HG03354 (cell line): ENCODE data around the gene GIMAP4.
"Not testable (repeated sequence)": the region's sequence is repeated elsewhere in the genome, so short reads cannot be mapped to it uniquely, and the experiment has no call there.

Experiments used
- ATAC-seq: cut with Tn5 transposase; IDR thresholded peaks from one replicate; pipeline ENCODE4 v1.9.1; 2021; ENCODE audit warnings: mild to moderate bottlenecking; ENCODE audit not compliant: unreplicated experiment, poor library complexity, severe bottlenecking

Gene GIMAP4

GRCh38 chr7:150567169-150567568 is at the start of gene GIMAP4:
GIMAP4 (plus strand) TSS chr7:150567390; CDS start chr7:150569902, 2,512 bp downstream.
- no peak for ATAC-seq

GRCh38 chr7:150519310-150519709 is 47.9 kb upstream of the GIMAP4 start:
- ATAC-seq, result no peak

- ATAC-seq, result no peak
These were observed 47.0 kb upstream of the GIMAP4 start for GRCh38 chr7:150520145-150520544.

GRCh38 chr7:150522931-150523330 is 44.3 kb upstream of the GIMAP4 start:
- not testable (repeated sequence) for ATAC-seq

GRCh38 chr7:150524018-150524417 is 43.2 kb upstream of the GIMAP4 start:
- ATAC-seq, result no peak

GRCh38 chr7:150531704-150532103 is 35.5 kb upstream of the GIMAP4 start:
- ATAC-seq, result no peak

- ATAC-seq, result no peak
These were observed 28.9 kb upstream of the GIMAP4 start for GRCh38 chr7:150538259-150538658.

- ATAC-seq, result no peak
These were observed 14.0 kb upstream of the GIMAP4 start for GRCh38 chr7:150553163-150553562.

- ATAC-seq, result no peak
These were observed 10.6 kb upstream of the GIMAP4 start for GRCh38 chr7:150556521-150557138.

GRCh38 chr7:150560486-150560885 is 6.7 kb upstream of the GIMAP4 start:
- no peak for ATAC-seq

GRCh38 chr7:150562919-150563318 is 4.3 kb upstream of the GIMAP4 start:
- no peak for ATAC-seq

GRCh38 chr7:150564006-150564405 is 3.2 kb upstream of the GIMAP4 start:
- no peak for ATAC-seq

- no peak for ATAC-seq
These were observed 2.6 kb upstream of the GIMAP4 start for GRCh38 chr7:150564566-150564965.

GRCh38 chr7:150565239-150565638 is 2.0 kb upstream of the GIMAP4 start:
- no peak for ATAC-seq

GRCh38 chr7:150566123-150566522 is 1.1 kb upstream of the GIMAP4 start:
- no peak for ATAC-seq

- no peak for ATAC-seq
These were observed 618 bp upstream of the GIMAP4 start for GRCh38 chr7:150566572-150566971.

GRCh38 chr7:150567871-150568301 is 696 bp downstream of the GIMAP4 start:
- no peak for ATAC-seq

GRCh38 chr7:150568714-150569113 is 1.5 kb downstream of the GIMAP4 start:
- no peak for ATAC-seq

GRCh38 chr7:150569245-150569955 is 2.2 kb downstream of the GIMAP4 start:
- no peak for ATAC-seq

- ATAC-seq, result no peak
These were observed 3.6 kb downstream of the GIMAP4 start for GRCh38 chr7:150570556-150571465.
